Stimulated activated CD4-positive, alpha-beta T cell treated with anti-CD3 and anti-CD28 coated beads, Interleukin-2, amount 100 ng/mL, for 24 hours (primary cell): ENCODE measurements around the gene ARHGAP45.

Source experiments
- DNase-seq, 2 donors: peaks; one replicate each; pipeline ENCODE4 v3.0.0-alpha.2; 2020

ARHGAP45 gene

DNA sequence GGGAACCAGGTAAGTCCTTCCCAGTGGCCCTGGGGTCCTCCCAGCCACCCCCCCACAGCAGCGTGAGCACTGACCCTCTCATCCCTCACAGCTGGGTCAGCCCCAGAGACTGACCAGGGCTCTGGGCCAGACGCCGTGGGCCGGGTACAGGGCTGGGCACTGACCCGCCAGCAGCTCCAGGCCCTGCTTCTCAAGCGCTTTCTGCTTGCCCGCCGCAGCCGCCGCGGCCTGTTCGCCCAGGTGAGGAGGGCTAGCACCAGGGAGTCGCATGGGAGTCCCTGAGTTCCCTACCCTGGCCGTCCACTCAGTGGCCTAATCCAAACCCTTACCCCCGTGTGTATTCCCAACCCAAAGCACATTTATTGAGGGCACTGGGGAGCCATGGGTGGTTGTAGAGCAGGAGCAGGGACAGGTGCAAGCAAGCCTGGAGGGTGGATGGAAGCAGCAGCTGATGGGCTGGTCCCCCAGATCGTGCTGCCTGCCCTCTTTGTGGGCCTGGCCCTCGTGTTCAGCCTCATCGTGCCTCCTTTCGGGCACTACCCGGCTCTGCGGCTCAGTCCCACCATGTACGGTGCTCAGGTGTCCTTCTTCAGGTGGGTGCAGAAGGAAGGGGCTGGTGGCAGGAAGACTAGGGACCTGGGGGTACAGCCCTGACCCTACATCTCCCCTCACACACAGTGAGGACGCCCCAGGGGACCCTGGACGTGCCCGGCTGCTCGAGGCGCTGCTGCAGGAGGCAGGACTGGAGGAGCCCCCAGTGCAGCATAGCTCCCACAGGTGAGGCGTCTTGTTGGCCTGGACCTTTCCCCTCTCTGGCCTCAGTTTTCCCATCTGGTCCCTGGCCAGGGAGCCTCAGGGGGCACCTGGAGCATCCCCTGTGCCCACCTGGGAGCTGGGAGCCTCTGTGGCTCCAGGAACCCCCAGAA, 12.6 kb upstream of the ARHGAP45 start:
- DNase-seq = no peak

DNA sequence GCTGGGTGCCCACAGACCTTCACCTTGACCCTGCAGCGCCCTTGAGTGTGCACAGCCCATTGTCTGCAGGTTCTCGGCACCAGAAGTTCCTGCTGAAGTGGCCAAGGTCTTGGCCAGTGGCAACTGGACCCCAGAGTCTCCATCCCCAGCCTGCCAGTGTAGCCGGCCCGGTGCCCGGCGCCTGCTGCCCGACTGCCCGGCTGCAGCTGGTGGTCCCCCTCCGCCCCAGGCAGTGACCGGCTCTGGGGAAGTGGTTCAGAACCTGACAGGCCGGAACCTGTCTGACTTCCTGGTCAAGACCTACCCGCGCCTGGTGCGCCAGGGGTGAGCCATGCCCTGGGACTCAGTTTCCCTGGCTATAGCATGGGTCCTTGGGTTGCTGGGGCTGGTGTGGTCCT, 11.9 kb upstream of the ARHGAP45 start:
- DNase-seq = no peak

DNA sequence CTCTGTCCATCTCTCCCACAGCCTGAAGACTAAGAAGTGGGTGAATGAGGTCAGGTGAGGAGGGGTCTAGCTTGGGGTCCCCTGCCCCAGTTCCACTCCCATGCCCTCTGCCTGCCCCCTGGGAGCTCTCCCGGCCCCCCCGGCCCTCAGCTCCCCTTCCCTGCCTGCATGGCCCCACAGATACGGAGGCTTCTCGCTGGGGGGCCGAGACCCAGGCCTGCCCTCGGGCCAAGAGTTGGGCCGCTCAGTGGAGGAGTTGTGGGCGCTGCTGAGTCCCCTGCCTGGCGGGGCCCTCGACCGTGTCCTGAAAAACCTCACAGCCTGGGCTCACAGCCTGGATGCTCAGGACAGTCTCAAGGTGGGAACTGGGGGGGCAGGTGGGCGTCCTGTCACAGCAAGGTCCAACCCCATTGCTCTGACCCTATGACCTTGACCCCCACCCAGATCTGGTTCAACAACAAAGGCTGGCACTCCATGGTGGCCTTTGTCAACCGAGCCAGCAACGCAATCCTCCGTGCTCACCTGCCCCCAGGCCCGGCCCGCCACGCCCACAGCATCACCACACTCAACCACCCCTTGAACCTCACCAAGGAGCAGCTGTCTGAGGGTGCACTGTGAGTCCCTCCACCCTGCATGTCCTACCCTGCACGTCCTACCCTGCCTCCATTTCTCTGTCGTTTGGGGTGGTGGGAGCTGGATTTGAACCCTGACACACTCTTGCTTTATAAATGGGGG, 10.9 kb upstream of the ARHGAP45 start:
- DNase-seq = no peak

DNA sequence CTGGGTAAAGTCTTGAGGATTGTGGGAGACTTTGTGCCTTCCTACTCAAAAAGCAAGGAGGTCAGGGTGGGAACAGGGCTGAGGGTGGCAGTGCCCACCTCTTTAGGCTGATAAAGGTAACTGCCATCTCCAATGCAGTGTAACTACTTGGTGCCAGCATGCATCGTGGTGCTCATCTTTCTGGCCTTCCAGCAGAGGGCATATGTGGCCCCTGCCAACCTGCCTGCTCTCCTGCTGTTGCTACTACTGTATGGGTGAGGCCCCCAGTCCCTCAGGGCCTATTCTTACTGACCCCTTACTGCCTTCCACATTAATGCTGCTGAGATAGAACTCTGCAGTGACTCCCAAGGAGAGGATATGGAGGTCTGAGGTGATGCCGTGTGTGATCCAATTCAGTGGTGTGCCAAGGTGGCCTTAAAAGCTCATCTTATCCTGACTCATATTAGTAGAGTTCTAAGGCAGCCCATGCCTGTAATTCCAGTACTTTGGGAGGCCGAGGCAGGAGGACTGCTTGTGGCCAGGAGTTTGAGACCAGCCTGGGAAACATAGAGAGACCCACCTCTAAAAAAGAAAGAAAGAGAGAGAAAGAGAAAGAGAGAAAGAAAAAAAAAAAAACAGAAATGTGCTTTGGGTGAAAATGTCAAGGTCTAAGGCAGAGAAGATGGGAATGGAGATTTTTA, 9.7 kb upstream of the ARHGAP45 start:
- no peak for DNase-seq

DNA sequence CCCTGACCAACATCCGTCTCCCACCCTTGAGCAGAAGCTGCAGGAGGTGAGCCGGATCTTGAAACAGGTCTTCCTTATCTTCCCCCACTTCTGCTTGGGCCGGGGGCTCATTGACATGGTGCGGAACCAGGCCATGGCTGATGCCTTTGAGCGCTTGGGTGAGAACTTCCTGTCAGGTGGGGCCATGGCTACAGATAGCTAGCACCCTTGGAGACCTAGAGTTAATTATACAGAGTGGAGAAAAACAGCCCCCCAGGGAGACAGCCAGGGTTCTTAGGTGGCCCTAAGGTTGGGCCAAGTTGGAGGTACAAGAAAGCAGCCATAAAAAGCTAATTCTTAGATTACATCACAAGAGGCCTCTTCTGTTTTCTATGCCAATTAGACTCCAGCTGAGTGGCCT, 8.9 kb upstream of the ARHGAP45 start:
- no peak for DNase-seq

DNA sequence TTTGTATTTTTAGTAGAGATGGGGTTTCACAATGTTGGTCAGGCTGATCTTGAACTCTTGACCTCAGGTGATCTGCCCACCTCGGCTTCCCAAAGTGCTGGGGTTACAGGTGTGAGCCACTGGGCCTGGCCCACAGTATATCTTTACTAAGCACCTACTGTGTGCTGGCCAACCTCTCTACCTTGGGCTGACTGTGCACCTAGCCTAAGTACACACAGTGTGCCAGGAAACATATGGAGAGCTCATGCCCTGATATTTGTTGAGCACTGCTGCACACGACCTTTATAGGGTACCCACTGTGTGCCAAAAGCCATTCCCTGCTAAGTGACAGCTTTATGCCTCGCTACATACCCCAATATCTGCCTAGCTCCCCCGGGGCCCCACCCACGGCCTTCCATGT, 6.3 kb upstream of the ARHGAP45 start:
- DNase-seq = no peak

DNA sequence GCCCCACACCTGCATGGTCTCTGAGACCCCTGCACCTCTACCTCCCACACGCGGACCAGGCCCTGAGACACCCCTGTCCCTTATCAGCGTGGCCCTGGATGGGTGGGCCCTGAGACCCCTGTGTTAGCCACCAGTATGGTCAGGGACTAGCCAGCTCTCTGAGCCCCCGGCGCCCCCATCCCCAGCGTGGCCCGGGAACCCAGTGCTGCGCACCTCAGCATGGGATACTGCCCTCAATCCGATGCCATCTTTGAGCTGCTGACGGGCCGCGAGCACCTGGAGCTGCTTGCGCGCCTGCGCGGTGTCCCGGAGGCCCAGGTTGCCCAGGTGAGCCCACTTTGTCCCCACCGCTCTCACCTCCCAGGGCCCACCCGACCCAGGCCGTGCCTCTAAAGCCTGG, 5.0 kb upstream of the ARHGAP45 start:
- no peak for DNase-seq

DNA sequence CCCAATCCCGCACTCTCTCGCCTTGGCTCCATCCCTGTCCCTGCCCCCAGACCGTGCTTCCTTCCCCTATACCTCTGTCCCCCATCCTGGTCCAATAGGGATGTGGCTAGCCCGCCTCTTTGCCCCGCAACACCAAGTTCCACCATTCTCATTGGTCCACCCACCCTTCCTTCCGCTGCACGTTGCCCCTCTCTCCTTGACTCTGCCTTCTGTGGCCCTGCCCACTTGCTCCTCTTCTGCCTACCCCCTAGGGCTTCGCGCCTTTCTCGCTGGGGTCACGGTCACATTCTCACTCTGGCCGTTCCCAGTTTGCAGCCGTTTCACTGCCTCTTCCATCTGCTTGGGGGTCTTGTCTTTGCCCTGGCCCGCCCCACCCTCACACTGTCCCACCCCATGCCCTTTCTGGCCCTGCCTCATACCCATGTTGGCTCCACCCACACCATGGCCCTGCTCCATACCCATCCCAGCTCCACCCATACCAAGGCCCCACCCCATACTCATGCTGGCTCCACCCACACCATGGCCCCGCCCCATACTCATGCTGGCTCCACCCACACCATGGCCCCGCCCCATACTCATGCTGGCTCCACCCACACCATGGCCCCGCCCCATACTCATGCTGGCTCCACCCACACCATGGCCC, 4.5 kb upstream of the ARHGAP45 start:
- no peak for DNase-seq

DNA sequence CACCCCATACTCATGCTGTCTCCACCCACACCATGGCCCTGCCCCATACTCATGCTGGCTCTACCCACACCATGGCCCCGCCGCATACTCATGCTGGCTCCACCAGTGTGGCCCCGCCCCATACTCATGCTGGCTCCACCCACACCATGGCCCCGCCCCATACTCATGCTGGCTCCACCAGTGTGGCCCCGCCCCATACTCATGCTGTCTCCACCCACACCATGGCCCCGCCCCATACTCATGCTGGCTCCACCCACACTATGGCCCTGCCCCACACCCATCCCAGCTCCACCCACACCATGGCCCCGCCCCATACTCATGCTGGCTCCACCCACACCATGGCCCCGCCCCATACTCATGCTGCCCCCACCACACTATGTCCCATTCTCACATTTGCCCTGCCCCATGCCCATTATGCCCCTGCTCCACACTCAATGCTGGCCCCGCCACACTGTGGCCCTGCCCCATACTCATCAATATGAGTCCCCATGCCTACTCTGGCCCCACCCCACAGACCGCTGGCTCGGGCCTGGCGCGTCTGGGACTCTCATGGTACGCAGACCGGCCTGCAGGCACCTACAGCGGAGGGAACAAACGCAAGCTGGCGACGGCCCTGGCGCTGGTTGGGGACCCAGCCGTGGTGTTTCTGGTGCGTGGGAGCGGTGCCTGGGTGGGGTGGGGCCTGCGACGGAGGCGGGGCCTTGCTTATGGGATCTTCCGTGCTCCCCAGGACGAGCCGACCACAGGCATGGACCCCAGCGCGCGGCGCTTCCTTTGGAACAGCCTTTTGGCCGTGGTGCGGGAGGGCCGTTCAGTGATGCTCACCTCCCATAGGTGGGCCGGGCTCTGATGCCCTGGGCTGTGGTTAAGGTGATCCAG, 3.7 kb upstream of the ARHGAP45 start:
- peak; percentile 59 to 61 for DNase-seq

DNA sequence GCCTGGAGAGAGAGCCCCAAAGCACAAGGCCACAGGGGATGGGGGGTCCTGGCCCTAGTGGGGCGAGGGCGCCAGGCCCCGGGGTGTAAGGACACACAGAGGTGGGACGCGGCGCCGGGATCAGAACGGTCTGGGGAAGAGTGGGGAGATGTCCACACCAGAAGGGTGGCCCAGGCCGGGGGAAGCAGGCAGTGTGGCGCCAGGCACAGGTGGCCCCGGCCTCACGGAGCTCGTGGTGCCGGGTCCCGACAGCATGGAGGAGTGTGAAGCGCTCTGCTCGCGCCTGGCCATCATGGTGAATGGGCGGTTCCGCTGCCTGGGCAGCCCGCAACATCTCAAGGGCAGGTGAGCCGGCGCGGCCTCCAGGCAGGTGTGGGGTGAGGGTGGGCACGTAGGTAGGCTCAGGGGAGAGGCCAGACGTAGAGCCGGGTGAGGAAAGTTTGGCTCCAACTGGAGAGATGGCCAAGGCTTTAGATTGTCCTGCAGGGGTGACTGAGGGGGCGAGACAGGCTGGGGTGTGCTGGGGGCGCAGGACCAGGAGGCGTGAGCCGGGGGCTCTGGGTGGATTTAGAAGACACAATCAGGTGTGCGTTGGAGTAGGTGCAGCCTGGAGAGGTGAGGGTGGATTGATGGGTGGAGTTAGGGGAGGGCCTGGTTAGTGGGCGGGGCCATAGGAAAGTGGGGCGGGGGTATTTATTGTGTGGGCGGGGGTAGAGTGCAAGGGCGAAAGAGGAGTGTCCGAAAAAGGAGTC, 2.9 kb upstream of the ARHGAP45 start:
- no peak for DNase-seq

DNA sequence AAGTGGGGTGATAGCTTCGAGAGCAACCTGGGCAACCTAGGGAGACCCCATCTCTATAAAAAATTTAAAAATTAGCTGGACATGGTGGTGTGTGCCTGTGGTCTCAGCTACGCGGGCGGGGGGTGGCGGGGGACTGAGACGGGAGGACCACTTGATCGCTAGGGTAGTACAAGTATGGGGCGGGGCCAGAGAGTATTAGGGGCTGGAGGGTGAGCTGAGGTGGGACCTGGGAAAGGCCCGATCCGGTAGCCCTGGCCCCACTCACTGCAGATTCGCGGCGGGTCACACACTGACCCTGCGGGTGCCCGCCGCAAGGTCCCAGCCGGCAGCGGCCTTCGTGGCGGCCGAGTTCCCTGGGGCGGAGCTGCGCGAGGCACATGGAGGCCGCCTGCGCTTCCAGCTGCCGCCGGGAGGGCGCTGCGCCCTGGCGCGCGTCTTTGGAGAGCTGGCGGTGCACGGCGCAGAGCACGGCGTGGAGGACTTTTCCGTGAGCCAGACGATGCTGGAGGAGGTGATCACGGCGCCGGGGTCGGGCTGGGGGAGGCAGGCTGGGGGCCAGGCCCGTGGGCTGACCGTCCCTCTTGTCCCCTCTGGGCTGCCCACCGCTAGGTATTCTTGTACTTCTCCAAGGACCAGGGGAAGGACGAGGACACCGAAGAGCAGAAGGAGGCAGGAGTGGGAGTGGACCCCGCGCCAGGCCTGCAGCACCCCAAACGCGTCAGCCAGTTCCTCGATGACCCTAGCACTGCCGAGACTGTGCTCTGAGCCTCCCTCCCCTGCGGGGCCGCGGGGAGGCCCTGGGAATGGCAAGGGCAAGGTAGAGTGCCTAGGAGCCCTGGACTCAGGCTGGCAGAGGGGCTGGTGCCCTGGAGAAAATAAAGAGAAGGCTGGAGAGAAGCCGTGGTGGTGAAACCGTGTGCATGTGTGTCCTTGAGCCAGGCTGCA, 2.0 kb upstream of the ARHGAP45 start:
- peak; percentile 77 to 81 for DNase-seq

DNA sequence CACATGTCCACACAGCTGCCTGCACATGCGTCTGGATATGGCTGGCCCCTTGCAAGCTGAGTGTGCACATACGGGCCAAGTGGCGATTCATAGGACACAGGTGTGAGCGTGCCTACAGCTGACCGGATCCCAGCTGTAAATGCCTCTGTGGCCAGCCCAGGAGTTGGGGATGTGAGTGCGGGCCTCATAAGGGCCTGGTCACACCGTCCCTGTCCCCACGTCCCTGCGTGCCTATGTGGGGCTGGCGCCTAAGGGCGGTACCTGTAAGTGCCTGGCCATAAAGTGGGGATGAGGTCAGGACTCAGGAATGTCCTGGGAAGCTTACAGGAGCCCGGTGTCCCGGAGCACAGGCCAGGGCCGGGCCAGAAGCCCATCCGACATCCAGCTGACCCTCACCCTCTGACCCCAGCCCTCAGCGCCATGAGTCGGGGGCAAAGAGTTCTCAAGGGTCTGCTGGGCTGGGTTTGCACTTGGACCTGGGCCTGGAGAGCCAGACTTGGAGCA, 1.3 kb upstream of the ARHGAP45 start:
- no peak for DNase-seq

DNA sequence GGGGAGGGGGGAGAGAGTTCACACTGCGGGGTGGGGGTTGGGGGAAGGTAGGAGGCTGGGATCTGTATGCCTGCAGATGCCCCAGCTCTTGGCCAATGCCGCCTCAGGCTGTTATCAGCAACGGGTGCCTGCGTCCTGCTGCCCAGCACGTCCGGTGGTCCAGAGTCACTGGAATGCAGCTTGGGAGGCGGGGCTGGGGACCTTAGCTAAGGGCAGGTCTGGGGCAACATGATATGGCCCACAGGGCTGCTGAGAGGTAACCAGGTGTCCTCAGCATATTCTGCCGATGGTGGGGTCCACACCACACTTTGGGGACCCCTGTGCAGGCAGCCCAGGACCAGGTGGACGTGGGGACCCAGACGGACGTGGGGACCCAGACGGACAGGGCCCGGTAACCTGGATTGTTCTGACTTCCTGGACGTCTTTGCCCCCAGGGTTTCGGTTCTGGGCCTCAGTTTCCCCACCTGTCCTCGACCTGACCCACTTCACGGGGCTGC, 668 bp upstream of the ARHGAP45 start:
- DNase-seq = no peak

DNA sequence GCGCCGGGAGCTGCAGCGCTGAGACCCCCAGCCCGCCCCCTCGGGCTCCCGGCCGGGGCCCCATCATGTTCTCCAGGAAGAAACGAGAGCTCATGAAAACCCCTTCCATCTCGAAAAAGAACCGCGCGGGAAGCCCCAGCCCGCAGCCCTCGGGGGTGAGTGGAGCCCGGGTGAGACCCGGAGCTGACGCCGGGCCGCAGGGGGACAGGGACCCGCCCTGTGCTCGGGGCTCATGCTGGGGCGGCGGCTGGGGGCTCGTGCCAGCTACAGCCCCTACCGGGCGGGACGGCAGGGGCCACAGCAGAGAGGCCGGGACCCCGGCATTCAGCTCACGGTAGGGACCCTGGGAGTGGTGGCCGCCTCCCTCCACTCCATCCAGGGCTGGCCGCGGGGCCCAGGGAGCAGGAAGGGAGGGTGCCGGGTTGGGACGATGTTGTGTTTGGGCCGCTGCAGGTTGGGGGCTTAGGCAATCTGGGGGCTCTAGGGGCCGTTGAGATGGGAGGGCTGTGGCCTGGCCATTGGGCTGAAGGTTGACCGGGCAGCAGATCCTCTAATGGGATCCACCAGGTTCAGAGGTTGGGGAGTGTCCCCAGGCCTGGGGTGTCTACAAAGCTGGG, 482 bp downstream of the ARHGAP45 start:
- peak in 1 of 2 donors; percentile 70 for DNase-seq

DNA sequence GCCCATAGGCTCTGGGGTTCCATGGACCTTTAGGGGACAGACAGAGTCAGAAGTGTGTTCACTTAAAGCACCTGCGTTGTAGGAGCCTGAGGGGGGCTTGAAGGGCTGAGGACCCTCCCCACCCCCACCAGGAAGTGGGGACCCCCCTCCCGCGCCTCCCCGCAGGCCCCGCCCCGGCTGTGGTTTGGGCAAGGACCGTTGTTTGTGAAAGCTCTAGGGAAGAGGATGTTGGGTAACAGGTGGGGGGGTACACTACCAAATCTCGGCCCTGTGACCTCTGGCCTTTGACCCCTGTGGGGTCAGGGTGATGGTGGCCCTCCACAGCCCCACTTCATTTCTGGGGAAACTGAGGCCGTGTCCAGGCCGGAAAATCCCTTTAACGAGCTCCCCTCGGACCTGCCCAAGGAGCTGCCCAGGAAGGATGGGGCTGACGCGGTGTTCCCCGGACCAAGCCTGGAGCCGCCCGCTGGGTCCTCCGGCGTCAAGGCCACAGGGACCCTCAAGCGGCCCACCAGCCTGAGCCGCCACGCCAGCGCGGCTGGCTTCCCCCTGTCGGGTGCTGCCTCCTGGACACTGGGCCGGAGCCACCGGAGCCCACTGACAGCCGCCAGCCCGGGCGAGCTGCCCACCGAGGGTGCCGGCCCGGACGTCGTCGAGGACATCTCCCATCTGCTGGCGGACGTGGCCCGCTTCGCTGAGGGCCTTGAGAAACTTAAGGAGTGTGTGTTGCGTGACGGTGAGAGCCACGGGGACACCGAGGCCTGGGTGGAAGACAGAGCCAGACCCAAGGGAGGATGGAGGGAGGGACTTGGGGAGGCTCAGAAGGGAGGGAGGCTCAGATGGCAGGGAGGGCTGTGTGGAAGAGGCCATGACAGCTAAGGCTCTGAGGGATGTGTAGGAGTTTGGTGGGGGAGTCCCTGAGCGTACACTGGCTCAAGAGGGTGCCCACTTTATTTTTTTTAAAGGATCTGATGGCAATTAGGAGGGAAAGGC, 1.3 kb downstream of the ARHGAP45 start:
- DNase-seq = peak in 1 of 2 donors; percentile 66

DNA sequence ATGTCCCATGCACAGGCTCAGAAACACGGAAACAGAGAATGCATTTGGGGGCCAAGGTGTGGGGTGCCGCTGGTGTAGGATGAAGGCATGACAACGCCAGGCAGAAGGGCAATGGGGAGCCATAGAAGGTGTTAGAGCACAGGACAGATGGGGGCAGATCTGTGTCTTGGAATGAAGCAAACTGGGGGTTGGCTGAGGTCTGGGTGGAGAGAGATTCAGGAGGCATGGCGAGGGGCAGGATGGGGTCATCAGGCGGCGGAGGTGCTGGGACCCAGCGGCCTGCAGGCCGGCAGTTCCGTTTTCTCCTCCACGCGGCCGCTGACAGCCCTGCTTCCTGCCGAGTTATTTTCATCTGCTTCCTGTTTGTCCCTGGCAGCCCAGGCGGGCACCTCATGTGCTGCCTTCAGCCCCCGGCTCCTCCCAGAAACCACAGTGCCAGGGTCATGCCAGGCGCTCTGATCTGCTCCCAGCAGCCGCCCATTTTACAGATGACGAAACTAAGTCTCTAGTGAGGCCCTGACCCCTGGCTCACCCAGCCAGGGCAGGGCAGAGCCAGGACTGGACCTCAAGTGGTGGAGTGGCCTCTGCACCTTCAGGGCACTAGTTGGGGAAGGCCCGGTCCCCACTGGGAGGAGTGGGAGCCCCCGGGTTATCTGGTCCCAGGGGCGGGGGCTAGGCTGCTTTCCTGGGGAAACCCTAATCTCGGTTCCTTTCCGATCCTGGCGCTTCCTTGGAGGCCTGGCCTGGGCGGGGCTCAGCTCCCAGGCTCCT, 2.2 kb downstream of the ARHGAP45 start:
- DNase-seq = peak in 1 of 2 donors; percentile 66

DNA sequence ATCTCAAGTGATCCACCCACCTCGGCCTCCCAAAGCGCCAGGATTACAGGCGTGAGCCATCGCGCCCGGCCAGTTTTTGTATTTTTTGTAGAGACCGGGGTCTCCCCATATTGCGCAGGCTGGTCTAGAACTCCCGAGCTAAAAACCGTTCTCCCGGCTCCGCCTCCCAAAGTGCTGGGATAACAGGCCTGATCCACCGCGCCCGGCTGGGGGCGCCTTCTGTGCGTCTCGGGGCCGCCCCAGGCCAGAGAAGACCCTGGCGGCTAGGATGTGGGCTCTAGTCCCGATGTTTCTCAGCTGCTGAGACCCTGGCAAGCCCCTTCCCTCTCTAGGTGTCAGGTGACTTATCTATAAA, 3.6 kb downstream of the ARHGAP45 start:
- no peak for DNase-seq
